H1 (cell line): ENCODE measurements around the gene NEK11. TPM values are rescaled to one million over a fixed set of nuclear protein-coding genes. Genes with fewer than 3 reads are reported as not detected.

Experiments used
- CTCF ChIA-PET: fragments of 300-600 bp; sonication (Branson Sonifier 250); formaldehyde crosslinking; loops from one replicate; lab custom pipeline; 2021; ENCODE audit not compliant: partially characterized antibody; lab: Charles Lee
- POLR2A ChIA-PET: fragments of 300-600 bp; sonication (Branson Sonifier 250); formaldehyde crosslinking; loops from one replicate; lab custom pipeline; 2021; ENCODE audit warnings: inconsistent platforms; ENCODE audit not compliant: partially characterized antibody; lab: Charles Lee
- DNase-seq, 2 experiments: peaks; one replicate each; pipeline versions ENCODE4 v3.0.0 to v3.0.0-alpha.2; 2010 to 2022; ENCODE audit warnings: low spot score in 2 of 2, low read depth in 1 of 2, mixed read lengths in 1 of 2
- FAIRE-seq: peaks from 2 replicates; lab custom pipeline; 2011; peaks lifted over from hg19 to GRCh38; lab: Jason Lieb, UNC
- H2AFZ ChIP-seq: 2 replicates; pipeline ENCODE4 v1.8.1; 2012; ENCODE audit warnings: low read length, inconsistent platforms
- H2AK5ac ChIP-seq: 2 replicates; pipeline ENCODE4 v1.6.1; 2013; ENCODE audit warnings: low read depth, low read length
- H2BK120ac ChIP-seq: replicated peaks from 2 replicates; pipeline ENCODE3; 2013; ENCODE audit warnings: low read depth, low read length, inconsistent platforms
- H2BK12ac ChIP-seq: 2 replicates; pipeline ENCODE4 v1.6.1; 2013; ENCODE audit warnings: low read depth, low read length
- H2BK15ac ChIP-seq: 2 replicates; pipeline ENCODE4 v1.6.1; 2013; ENCODE audit warnings: low read length
- H2BK20ac ChIP-seq: 2 replicates; pipeline ENCODE4 v1.6.1; 2013; ENCODE audit warnings: low read length
- H2BK5ac ChIP-seq: 2 replicates; pipeline ENCODE4 v1.6.1; 2013; ENCODE audit warnings: low read depth, low read length
- H3K14ac ChIP-seq: 2 replicates; pipeline ENCODE4 v1.6.1; 2013; ENCODE audit warnings: inconsistent platforms; ENCODE audit not compliant: insufficient read length
- H3K18ac ChIP-seq: 2 replicates; pipeline ENCODE4 v1.6.1; 2013; ENCODE audit warnings: low read length; ENCODE audit errors: extremely low read depth
- H3K23ac ChIP-seq: 2 replicates; pipeline ENCODE4 v1.6.1; 2013; ENCODE audit warnings: inconsistent platforms; ENCODE audit not compliant: insufficient read length
- H3K23me2 ChIP-seq: 2 replicates; pipeline ENCODE4 v1.6.1; 2013; ENCODE audit warnings: low read depth, low read length
- H3K27ac ChIP-seq: 2 replicates; pipeline ENCODE4 v1.6.1; 2011; ENCODE audit warnings: low read depth, low read length, inconsistent platforms
- H3K27me3 ChIP-seq, 4 experiments: replicated peaks in 1 of 4; 1 replicate in 1 of 4; 2 replicates in 3 of 4; pipeline versions ENCODE4 v1.6.1 to v1.8.1; 2011 to 2013; ENCODE audit warnings: low read length in 3 of 4, mild to moderate bottlenecking in 3 of 4, inconsistent platforms in 2 of 4, mixed read lengths in 2 of 4, moderate library complexity in 1 of 4; ENCODE audit not compliant: control insufficient read depth in 3 of 4, insufficient read depth in 3 of 4; ENCODE audit errors: extremely low read depth in 1 of 4
- H3K36me3 ChIP-seq, 4 experiments: 2 replicates each; pipeline versions ENCODE4 v1.6.1 to v1.8.1; 2011 to 2013; ENCODE audit warnings: mild to moderate bottlenecking in 4 of 4, low read length in 3 of 4, moderate library complexity in 2 of 4, control low read depth in 1 of 4, inconsistent platforms in 1 of 4; ENCODE audit not compliant: insufficient read depth in 4 of 4, control insufficient read depth in 2 of 4
- H3K4ac ChIP-seq: replicated peaks from 2 replicates; pipeline ENCODE3; 2013; ENCODE audit warnings: low read length, low read depth, mixed read lengths, inconsistent platforms; ENCODE audit not compliant: insufficient read length
- H3K4me1 ChIP-seq, 4 experiments: replicated peaks in 1 of 4; 1 replicate in 1 of 4; 2 replicates in 3 of 4; pipeline versions ENCODE4 v1.6.1 to v1.8.1; 2011 to 2013; ENCODE audit warnings: low read length in 3 of 4, inconsistent platforms in 2 of 4, mixed read lengths in 1 of 4; ENCODE audit not compliant: insufficient read depth in 4 of 4, control insufficient read depth in 3 of 4
- H3K4me2 ChIP-seq, 2 experiments: 2 replicates each; pipeline versions ENCODE4 v1.6.1 to v1.8.1; 2011 to 2013; ENCODE audit warnings: low read depth in 2 of 2, low read length in 2 of 2, control low read depth in 1 of 2, inconsistent platforms in 1 of 2, mild to moderate bottlenecking in 1 of 2; ENCODE audit not compliant: insufficient read depth in 1 of 2
- H3K4me3 ChIP-seq, 4 experiments: fragments of 200-600, 300-600 bp in 1 of 4; sonication (generic), shearing (Covaris generic), sonication (Bioruptor Twin) in 1 of 4; 2 replicates each; pipeline versions ENCODE4 v1.5.1 to v1.8.1; 2011 to 2016; ENCODE audit warnings: low read length in 4 of 4, low read depth in 3 of 4, control low read depth in 2 of 4, inconsistent platforms in 2 of 4, mild to moderate bottlenecking in 2 of 4, mixed read lengths in 1 of 4, moderate library complexity in 1 of 4; ENCODE audit not compliant: insufficient read depth in 2 of 4; ENCODE audit errors: extremely low read depth in 1 of 4
- H3K56ac ChIP-seq: replicated peaks from 2 replicates; pipeline ENCODE3; 2013; ENCODE audit warnings: low read depth, mild to moderate bottlenecking, mixed read lengths, low read length, inconsistent platforms; ENCODE audit not compliant: insufficient read length
- H3K79me1 ChIP-seq: 2 replicates; pipeline ENCODE4 v1.6.1; 2013; ENCODE audit warnings: low read depth, low read length, control low read depth
- H3K79me2 ChIP-seq, 2 experiments: 2 replicates each; pipeline versions ENCODE4 v1.6.1 to v1.8.1; 2012 to 2013; ENCODE audit warnings: low read length in 2 of 2, mild to moderate bottlenecking in 2 of 2, inconsistent platforms in 1 of 2; ENCODE audit not compliant: insufficient read depth in 2 of 2, control insufficient read depth in 1 of 2
- H3K9ac ChIP-seq, 4 experiments: replicated peaks in 1 of 4; 1 replicate in 1 of 4; 2 replicates in 3 of 4; pipeline versions ENCODE4 v1.6.1 to v1.8.1; 2011 to 2013; ENCODE audit warnings: low read depth in 3 of 4, low read length in 3 of 4, control low read depth in 2 of 4, mild to moderate bottlenecking in 2 of 4, moderate library complexity in 2 of 4, inconsistent platforms in 1 of 4; ENCODE audit errors: extremely low read depth in 1 of 4
- H3K9me3 ChIP-seq, 2 experiments: 2 replicates each; pipeline versions ENCODE4 v1.6.1 to v1.8.1; 2012 to 2013; ENCODE audit warnings: mild to moderate bottlenecking in 2 of 2, moderate library complexity in 2 of 2, control low read depth in 1 of 2, inconsistent platforms in 1 of 2, low read depth in 1 of 2, low read length in 1 of 2, mixed read lengths in 1 of 2; ENCODE audit not compliant: insufficient read depth in 2 of 2
- H4K20me1 ChIP-seq, 2 experiments: replicated peaks in 1 of 2; 2 replicates each; pipeline versions ENCODE3 to v1.8.1; 2011 to 2013; ENCODE audit warnings: inconsistent platforms in 2 of 2, low read length in 2 of 2, mild to moderate bottlenecking in 1 of 2; ENCODE audit not compliant: insufficient read depth in 2 of 2, control insufficient read depth in 1 of 2
- H4K5ac ChIP-seq: 2 replicates; pipeline ENCODE4 v1.6.1; 2013; ENCODE audit warnings: low read length, low read depth, mixed read lengths, inconsistent platforms; ENCODE audit not compliant: insufficient read length
- H4K8ac ChIP-seq: 2 replicates; pipeline ENCODE4 v1.8.0; 2013; ENCODE audit warnings: mild to moderate bottlenecking, moderate library complexity, low read length, inconsistent platforms; ENCODE audit not compliant: insufficient read depth; ENCODE audit errors: extremely low read depth
- H4K91ac ChIP-seq: replicated peaks from 2 replicates; pipeline ENCODE3; 2013; ENCODE audit warnings: low read length, mixed read lengths, inconsistent platforms; ENCODE audit not compliant: insufficient read length
- CBX5 ChIP-seq: fragments of 300-800, 300-1000 bp; sonication (generic); IDR thresholded peaks from 2 replicates; pipeline ENCODE4 v1.7.1; 2016; ENCODE audit warnings: antibody characterized with exemption, low read length, low read depth
- CTCF ChIP-seq, 3 experiments: IDR thresholded peaks; 1 replicate in 2 of 3; 2 replicates in 1 of 3; pipeline versions ENCODE4 v1.5.1 to v1.6.1; 2011; ENCODE audit warnings: low read length in 3 of 3, mild to moderate bottlenecking in 3 of 3, inconsistent platforms in 2 of 3, low read depth in 1 of 3, moderate library complexity in 1 of 3; ENCODE audit not compliant: insufficient read depth in 1 of 3; ENCODE audit errors: control extremely low read depth in 1 of 3
- E2F6 ChIP-seq: IDR thresholded peaks from 2 replicates; pipeline ENCODE4 v1.6.1; 2012; ENCODE audit warnings: inconsistent platforms
- JUN ChIP-seq: IDR thresholded peaks from 2 replicates; pipeline ENCODE4 v1.6.1; 2011; ENCODE audit warnings: low read depth, mild to moderate bottlenecking, improper control_type of control experiment, low read length
- PHF8 ChIP-seq: fragments of 200-600 bp; sonication (generic); conservative IDR thresholded peaks from 2 replicates; pipeline ENCODE4 v1.7.1; 2012; ENCODE audit warnings: low read depth, mild to moderate bottlenecking, inconsistent platforms, low read length, moderate library complexity
- RBBP5 ChIP-seq: IDR thresholded peaks from 2 replicates; pipeline ENCODE4 v1.7.1; 2012; ENCODE audit warnings: low read depth, mild to moderate bottlenecking, inconsistent platforms, low read length, moderate library complexity, borderline replicate concordance
- RFX5 ChIP-seq: IDR thresholded peaks from 2 replicates; pipeline ENCODE4 v1.6.1; 2011; ENCODE audit warnings: low read depth, low read length, improper control_type of control experiment, borderline replicate concordance
- RXRA ChIP-seq: IDR thresholded peaks from 2 replicates; pipeline ENCODE4 v1.6.1; 2011; ENCODE audit warnings: low read depth, mild to moderate bottlenecking, low read length, moderate library complexity; ENCODE audit not compliant: insufficient read depth
- SIRT6 ChIP-seq: IDR thresholded peaks from one replicate; pipeline ENCODE4 v1.7.1; 2012; ENCODE audit warnings: low read length, inconsistent platforms
- SP4 ChIP-seq: IDR thresholded peaks from 2 replicates; pipeline ENCODE4 v1.6.1; 2012; ENCODE audit warnings: low read length, inconsistent platforms
- SRF ChIP-seq: IDR thresholded peaks from 2 replicates; pipeline ENCODE4 v1.6.1; 2011; ENCODE audit warnings: mild to moderate bottlenecking, low read depth, low read length, moderate library complexity
- TAF1 ChIP-seq: IDR thresholded peaks from 2 replicates; pipeline ENCODE4 v1.6.1; 2011; ENCODE audit warnings: mild to moderate bottlenecking, low read depth, low read length
- TCF12 ChIP-seq: IDR thresholded peaks from 2 replicates; pipeline ENCODE4 v1.6.1; 2011; ENCODE audit warnings: low read depth, mild to moderate bottlenecking, low read length
- polyA plus RNA-seq, 7 experiments: library from polyadenylated mRNA; depleted of rRNA in 3 of 7; stranded (reverse) in 5 of 7; unstranded in 2 of 7; fragments of >200 nt in 5 of 7; fragments of 200-250 nt in 2 of 7; gene quantifications; 1 replicate in 5 of 7; 2 replicates in 1 of 7; 4 replicates in 1 of 7; pipeline versions ENCODE4 v1.2.1 to v1.2.3, GENCODE V29; 2011 to 2013; ENCODE audit warnings: missing spikeins in 2 of 7, mixed read lengths in 2 of 7
- total RNA-seq: library from RNA; stranded (reverse); fragmentation: NEBNext Ultra II Directional; extraction: Animal tissue kit (Norgen Biotek cat#: 25700); gene quantifications from 2 replicates; pipeline ENCODE4 v1.2.1, GENCODE V29; 2021

NEK11 gene
- total and polyA plus RNA-seq, 2 of the 8 experiments (the other 6 are each of a cell fraction or from before 2014, with no cell fraction given), result 0.60 TPM; not detected in 1

- ChIA-PET CTCF (no interaction called here), POLR2A (no interaction called here)
- Histone ChIP-seq H3K14ac (no peak overlapping the region), H2BK15ac (no peak overlapping the region), H3K27me3 (no peaks in the 10 kb centered on the region), H3K9ac (no peak overlapping the region), H4K91ac (no peak overlapping the region), H2BK5ac (no peak overlapping the region), H4K20me1 (no peaks in the 10 kb centered on the region), H3K18ac (no peak overlapping the region), H3K23me2 (no peaks in the 10 kb centered on the region), H3K4me2 (no peak overlapping the region), H2AFZ (no peak overlapping the region), H2AK5ac (no peak overlapping the region), H4K8ac (no peak overlapping the region), H4K5ac (no peak overlapping the region), H2BK120ac (no peak overlapping the region), H3K4ac (no peak overlapping the region), H3K79me1 (no peaks in the 10 kb centered on the region), H3K4me1 (no peaks in the 10 kb centered on the region), H2BK12ac (no peak overlapping the region), H2BK20ac (no peak overlapping the region), H3K36me3 (no peaks in the 10 kb centered on the region), H3K9me3 (peaks cover 9 to 14% of the 10 kb centered on the region in 2 experiments), H3K27ac (no peak overlapping the region), H3K4me3 (no peak overlapping the region), H3K56ac (no peak overlapping the region), H3K23ac (no peak overlapping the region), H3K79me2 (no peaks in the 10 kb centered on the region)
- no peak for DNase-seq
- no peak for FAIRE-seq
- no peak for TF ChIP-seq SRF
- no peak for TF ChIP-seq CTCF (IDR thresholded peaks at IDR 0.05; ENCODE audit: control extremely low read depth in 1 of 3, insufficient read depth in 1 of 3, low read depth in 1 of 3, low read length in 3 of 3)
- no peak for TF ChIP-seq RXRA
- no peak for TF ChIP-seq SP4
- no peak for TF ChIP-seq SIRT6
- TF ChIP-seq CBX5, result no peak
- TF ChIP-seq JUN, result no peak
- no peak for TF ChIP-seq TAF1
- no peak for TF ChIP-seq TCF12
- TF ChIP-seq PHF8, result no peak
- no peak for TF ChIP-seq RFX5
- no peak for TF ChIP-seq RBBP5
- TF ChIP-seq E2F6, result no peak
These were observed 99.0 kb downstream of the NEK11 start for GRCh38 chr3:131125684-131126083.
